CD4-positive, alpha-beta T cell (primary cell): ENCODE results near the gene LRG1. TPM values are rescaled to one million over a fixed set of nuclear protein-coding genes. Genes with fewer than 3 reads are reported as not detected.

Experiments used
- ATAC-seq: fragments of 200-7000 bp; cut with Tn5 transposase; one replicate; pipeline ENCODE4 v1.10.0; 2022; ENCODE audit warnings: mild to moderate bottlenecking; ENCODE audit not compliant: poor library complexity
- CTCF ChIA-PET: fragments of 350-600 bp; sonication (Branson Sonifier 250); formaldehyde crosslinking; loops from one replicate; lab custom pipeline; 2021; ENCODE audit warnings: antibody characterized with exemption, inconsistent platforms; lab: Charles Lee
- POLR2A ChIA-PET: fragments of 350-600 bp; sonication (Branson Sonifier 250); formaldehyde crosslinking; loops from one replicate; lab custom pipeline; 2021; ENCODE audit warnings: antibody characterized with exemption, inconsistent platforms; lab: Charles Lee
- DNase-seq, 14 experiments: peaks; one replicate each; pipeline ENCODE4 v3.0.0-alpha.2; 2013 to 2020; ENCODE audit warnings: mixed read lengths in 2 of 14
- H3K27ac ChIP-seq, 2 donors: one replicate each; pipeline versions ENCODE4 v1.5.1 to v1.7.0; 2013; ENCODE audit warnings: low read length in 2 of 2, low read depth in 1 of 2, mild to moderate bottlenecking in 1 of 2
- H3K27me3 ChIP-seq, 2 experiments: 1 replicate in 1 of 2; 2 replicates in 1 of 2; pipeline versions ENCODE4 v1.6.1 to v1.7.0; 2013; ENCODE audit warnings: low read length in 2 of 2, control low read depth in 1 of 2, mild to moderate bottlenecking in 1 of 2, moderate library complexity in 1 of 2; ENCODE audit not compliant: insufficient read depth in 2 of 2, control insufficient read depth in 1 of 2
- H3K36me3 ChIP-seq: one replicate; pipeline ENCODE4 v1.6.1; 2013; ENCODE audit warnings: low read length, control low read depth; ENCODE audit not compliant: insufficient read depth
- H3K4me1 ChIP-seq: one replicate; pipeline ENCODE4 v1.6.1; 2013; ENCODE audit warnings: low read length, control low read depth; ENCODE audit not compliant: insufficient read depth
- H3K4me3 ChIP-seq: one replicate; pipeline ENCODE4 v1.5.1; 2013; ENCODE audit warnings: mild to moderate bottlenecking, low read length, moderate library complexity
- H3K9me3 ChIP-seq, 2 experiments: 1 replicate in 1 of 2; 2 replicates in 1 of 2; pipeline versions ENCODE4 v1.6.1 to v1.7.0; 2013; ENCODE audit warnings: low read length in 2 of 2, mild to moderate bottlenecking in 2 of 2, control low read depth in 1 of 2, moderate library complexity in 1 of 2; ENCODE audit not compliant: control insufficient read depth in 1 of 2, insufficient read depth in 1 of 2
- H3K27ac Mint-ChIP-seq: one replicate; pipeline ENCODE4 v1.8.0; 2020; ENCODE audit warnings: mixed read lengths
- H3K27me3 Mint-ChIP-seq: one replicate; pipeline ENCODE4 v1.8.0; 2021; ENCODE audit warnings: mixed read lengths
- H3K36me3 Mint-ChIP-seq: one replicate; pipeline ENCODE4 v1.8.0; 2021; ENCODE audit warnings: low read depth, mixed read lengths
- H3K4me1 Mint-ChIP-seq: one replicate; pipeline ENCODE4 v1.8.0; 2021; ENCODE audit warnings: low read depth, mixed read lengths
- H3K4me3 Mint-ChIP-seq: one replicate; pipeline ENCODE4 v1.8.0; 2020; ENCODE audit warnings: mild to moderate bottlenecking, mixed read lengths
- H3K9me3 Mint-ChIP-seq: one replicate; pipeline ENCODE4 v1.8.0; 2020; ENCODE audit warnings: mixed read lengths
- CTCF ChIP-seq: fragments of 200-600 bp; IDR thresholded peaks from one replicate; pipeline ENCODE4 v1.8.0; 2022; ENCODE audit warnings: antibody characterized with exemption, mild to moderate bottlenecking
- intact Hi-C, 2 experiments: fragments of 100-400 bp; cut with DNase I in 1 of 2; cut with micrococcal nuclease in 1 of 2; formaldehyde crosslinking; loops; one replicate each; pipeline versions ENCODE4 v1.15.1 to v1.9.0; 2023 to 2025; cut with DNase I, micrococcal nuclease
- total RNA-seq, 174 experiments: library from RNA in 2 of 174; stranded (reverse) in 2 of 174; gene quantifications; one replicate each; pipeline ENCODE4 v1.2.3 and lab custom pipeline; 2021 to 2026

LRG1 gene
- total RNA-seq, 2 experiments from 2014 or later, result not detected

- intact Hi-C loops, result loop anchor here in 1 of 2 experiments (1.0 to 10.0 kb wide), 2 partner anchors 60 to 229 kb away; no protein-coding TSS in a partner anchor
- ATAC-seq (peak; percentile 62), DNase-seq (peak; percentile 52 to 78 (median 64))
- Mint-ChIP-seq H3K4me1 (no peaks in the 10 kb centered on the region), H3K36me3 (no peaks in the 10 kb centered on the region), H3K27me3 (peaks cover 47% of the 10 kb centered on the region), H3K9me3 (no peaks in the 10 kb centered on the region), H3K27ac (no peak overlapping the region), H3K4me3 (no peak overlapping the region)
- no peak overlapping the region for H3K4me3 ChIP-seq
- H3K4me1 ChIP-seq, result no peaks in the 10 kb centered on the region
- CTCF ChIA-PET, result interaction anchor here (1.1 to 1.9 kb wide), 4 partner anchors 9 to 60 kb away, joined by 3 to 14 read pairs (median 4); no protein-coding TSS in a partner anchor
- peaks cover 39 to 58% of the 10 kb centered on the region in 2 experiments for H3K27me3 ChIP-seq
- TF ChIP-seq CTCF, result peak; percentile 65
- POLR2A ChIA-PET, result interaction anchor here (0.6 to 0.9 kb wide), 2 partner anchors 59 to 1047 kb away, joined by 3 read pairs; partner anchors contain the start of genes SAFB and SAFB2
- peaks cover 0 to 19% of the 10 kb centered on the region in 2 experiments for H3K9me3 ChIP-seq
- H3K36me3 ChIP-seq, result no peaks in the 10 kb centered on the region
- no peak overlapping the region for H3K27ac ChIP-seq
These were observed 36.4 kb upstream of the LRG1 start for GRCh38 chr19:4576016-4576933.

- no peaks in the 10 kb centered on the region for H3K36me3 ChIP-seq
- intact Hi-C loops, result loop anchor here in 1 of 2 experiments (1.0 to 10.0 kb wide), 2 partner anchors 61 to 229 kb away; no protein-coding TSS in a partner anchor
- H3K4me3 ChIP-seq, result no peak overlapping the region
- peaks cover 0 to 19% of the 10 kb centered on the region in 2 experiments for H3K9me3 ChIP-seq
- TF ChIP-seq CTCF, result no peak
- ChIA-PET POLR2A (interaction anchor here (0.6 to 0.9 kb wide), 2 partner anchors 60 to 1047 kb away, joined by 3 read pairs; partner anchors contain the start of genes SAFB and SAFB2), CTCF (interaction anchor here (1.1 to 1.9 kb wide), 3 partner anchors 58 to 61 kb away, joined by 3 to 14 read pairs (median 5); no protein-coding TSS in a partner anchor)
- no peak overlapping the region for H3K27ac ChIP-seq
- no peaks in the 10 kb centered on the region for H3K4me1 ChIP-seq
- Mint-ChIP-seq H3K27me3 (peaks cover 47% of the 10 kb centered on the region), H3K36me3 (no peaks in the 10 kb centered on the region), H3K4me1 (no peaks in the 10 kb centered on the region), H3K4me3 (no peak overlapping the region), H3K9me3 (no peaks in the 10 kb centered on the region), H3K27ac (no peak overlapping the region)
- ATAC-seq, result no peak
- peaks cover 38 to 54% of the 10 kb centered on the region in 2 experiments for H3K27me3 ChIP-seq
- peak in 2 of 14 experiments; percentile 47 to 58 for DNase-seq
These were observed 35.6 kb upstream of the LRG1 start for GRCh38 chr19:4575267-4576015.

GRCh38 chr19:4573682-4574081, 33.8 kb upstream of the LRG1 start:
- Mint-ChIP-seq H3K27ac (no peak overlapping the region), H3K4me1 (no peaks in the 10 kb centered on the region), H3K27me3 (peaks cover 31% of the 10 kb centered on the region), H3K36me3 (no peaks in the 10 kb centered on the region), H3K9me3 (no peaks in the 10 kb centered on the region), H3K4me3 (no peak overlapping the region)
- Histone ChIP-seq H3K27ac (no peak overlapping the region), H3K4me3 (no peak overlapping the region), H3K4me1 (no peaks in the 10 kb centered on the region), H3K36me3 (no peaks in the 10 kb centered on the region), H3K27me3 (peaks cover 20 to 36% of the 10 kb centered on the region in 2 experiments), H3K9me3 (peaks cover 0 to 14% of the 10 kb centered on the region in 2 experiments)
- POLR2A ChIA-PET, result no interaction called here
- TF ChIP-seq CTCF, result no peak
- no peak for DNase-seq
- CTCF ChIA-PET, result no interaction called here
- intact Hi-C loops, result loop anchor here in 1 of 2 experiments (10.0 kb wide), 1 partner anchor 231 kb away; no protein-coding TSS in a partner anchor
- ATAC-seq, result no peak
